ENCODE data around the gene CDR2L.

- TF ChIP-seq CTCF (conservative IDR thresholded peaks at IDR 0.05 in 1 of 2, IDR thresholded peaks at IDR 0.05 in 1 of 2; ENCODE audit: extremely low read depth in 1 of 2, insufficient read depth in 1 of 2, low read depth in 1 of 2, low read length in 2 of 2) (no peak), EZH2 (IDR thresholded peaks at IDR 0.05; ENCODE audit: borderline replicate concordance, low read length) (no peak)
Observed at GRCh38 chr17:75008373-75008772, 20.9 kb downstream of the CDR2L start.
